GM12878 (cell line): ENCODE measurements around the gene CENPH. TPM values are rescaled to one million over a fixed set of nuclear protein-coding genes. Genes with fewer than 3 reads are reported as not detected.

Experiments
- ATAC-seq: fragments of 200-7000 bp; cut with Tn5 transposase; 3 replicates; pipeline ENCODE4 v1.9.1; 2020; ENCODE audit warnings: mild to moderate bottlenecking, moderate library complexity
- BruUV-seq: library from RNA; stranded (reverse); fragments of 400-500 nt; replicated peaks from 2 replicates; lab custom pipeline; 2021; lab: Mats Ljungman, UMichigan
- CTCF ChIA-PET: fragments of 300-600 bp; sonication (Branson Sonifier 250); formaldehyde crosslinking; extraction: SDS; loops from one replicate; lab custom pipeline; 2021; ENCODE audit warnings: inconsistent platforms; lab: Yijun Ruan, JAX
- POLR2A ChIA-PET: fragments of 350-600 bp; formaldehyde crosslinking; extraction: SDS; loops from one replicate; lab custom pipeline; 2021; ENCODE audit warnings: inconsistent platforms; lab: Charles Lee
- RAD21 ChIA-PET: fragments of 300-600 bp; sonication (Branson Sonifier 250); formaldehyde crosslinking; loops from one replicate; lab custom pipeline; 2023; ENCODE audit warnings: antibody characterized with exemption; ENCODE audit not compliant: unreplicated experiment; lab: Charles Lee
- SMC1A ChIA-PET: fragments of 300-600 bp; sonication (Branson Sonifier 250); formaldehyde crosslinking; loops from one replicate; lab custom pipeline; 2023; ENCODE audit not compliant: unreplicated experiment, uncharacterized antibody; lab: Charles Lee
- DNase-seq: peaks from one replicate; pipeline ENCODE4 v3.0.0-alpha.2; 2011; ENCODE audit warnings: low read depth, low spot score
- FAIRE-seq: peaks from 3 replicates; lab custom pipeline; 2011; peaks lifted over from hg19 to GRCh38; lab: Jason Lieb, UNC
- H2AFZ ChIP-seq: 2 replicates; pipeline ENCODE4 v1.6.0; 2011; ENCODE audit warnings: low read depth, low read length, control low read depth; ENCODE audit not compliant: control insufficient read depth
- H3K27ac ChIP-seq: 2 replicates; pipeline ENCODE4 v1.5.1; 2011; ENCODE audit warnings: control low read depth; ENCODE audit not compliant: control insufficient read depth, insufficient read depth
- H3K27me3 ChIP-seq, 2 experiments: replicated peaks in 1 of 2; 2 replicates each; pipeline versions ENCODE4 v1.6.0 to v1.6.1; 2011; ENCODE audit warnings: low read length in 1 of 2; ENCODE audit not compliant: control insufficient read depth in 2 of 2, insufficient read depth in 2 of 2
- H3K36me3 ChIP-seq, 2 experiments: 2 replicates each; pipeline ENCODE4 v1.5.1; 2011; ENCODE audit warnings: low read length in 1 of 2; ENCODE audit not compliant: control insufficient read depth in 2 of 2, insufficient read depth in 2 of 2
- H3K4me1 ChIP-seq: 2 replicates; pipeline ENCODE4 v1.6.1; 2011; ENCODE audit warnings: mild to moderate bottlenecking, low read length, moderate library complexity, mixed read lengths; ENCODE audit not compliant: control insufficient read depth, insufficient read depth
- H3K4me2 ChIP-seq: 2 replicates; pipeline ENCODE4 v1.6.0; 2011; ENCODE audit warnings: control low read depth; ENCODE audit not compliant: control insufficient read depth, insufficient read depth
- H3K4me3 ChIP-seq: fragments of 200-600 bp; sonication (generic); 2 replicates; pipeline ENCODE4 v1.5.1; 2016
- H3K79me2 ChIP-seq: 2 replicates; pipeline ENCODE4 v1.6.0; 2011; ENCODE audit warnings: low read length; ENCODE audit not compliant: control insufficient read depth, insufficient read depth
- H3K9ac ChIP-seq: 2 replicates; pipeline ENCODE4 v1.8.0; 2011; ENCODE audit warnings: low read length, control low read depth, mixed read lengths; ENCODE audit not compliant: control insufficient read depth, insufficient read depth
- H3K9me3 ChIP-seq: replicated peaks from 3 replicates; pipeline ENCODE4 v1.5.1; 2011; ENCODE audit warnings: mild to moderate bottlenecking, low read length; ENCODE audit not compliant: control insufficient read depth, insufficient read depth
- H4K20me1 ChIP-seq: 2 replicates; pipeline ENCODE4 v1.6.0; 2011; ENCODE audit not compliant: control insufficient read depth, insufficient read depth
- BMI1 ChIP-seq: fragments of 450-650 bp; IDR thresholded peaks from 2 replicates; pipeline ENCODE4 v1.6.1; 2016; ENCODE audit warnings: mild to moderate bottlenecking, moderate library complexity, borderline replicate concordance
- CBX3 ChIP-seq: fragments of 200-600 bp; sonication (generic); IDR thresholded peaks from 2 replicates; pipeline ENCODE4 v1.6.1; 2016; ENCODE audit warnings: low read depth, borderline replicate concordance
- FOXK2 ChIP-seq: fragments of 450-650 bp; IDR thresholded peaks from 2 replicates; pipeline ENCODE4 v1.6.1; 2017; ENCODE audit warnings: mild to moderate bottlenecking, moderate library complexity
- GABPA ChIP-seq: IDR thresholded peaks from 2 replicates; pipeline ENCODE4 v1.6.1; 2014; ENCODE audit warnings: antibody characterized with exemption, low read depth, mild to moderate bottlenecking, inconsistent platforms
- LARP7 ChIP-seq: fragments of 450-650 bp; IDR thresholded peaks from 2 replicates; pipeline ENCODE4 v1.6.1; 2017; ENCODE audit warnings: mild to moderate bottlenecking
- NBN ChIP-seq: fragments of 450-650 bp; IDR thresholded peaks from 2 replicates; pipeline ENCODE4 v1.6.1; 2016
- NR2C2 ChIP-seq: IDR thresholded peaks from 2 replicates; pipeline ENCODE4 v1.6.1; 2011; ENCODE audit warnings: borderline replicate concordance, low read depth; ENCODE audit not compliant: control insufficient read depth, insufficient read length
- PML ChIP-seq: IDR thresholded peaks from 2 replicates; pipeline ENCODE4 v1.6.1; 2012; ENCODE audit warnings: low read length, inconsistent platforms
- RAD21 ChIP-seq: IDR thresholded peaks from 2 replicates; pipeline ENCODE4 v1.6.1; 2011; ENCODE audit warnings: mild to moderate bottlenecking, low read depth, low read length, moderate library complexity; ENCODE audit not compliant: insufficient read depth
- SUZ12 ChIP-seq: fragments of 200-600 bp; sonication (generic); IDR thresholded peaks from one replicate; pipeline ENCODE4 v1.6.1; 2018; ENCODE audit warnings: antibody characterized with exemption, mild to moderate bottlenecking; ENCODE audit not compliant: unreplicated experiment
- TCF7 ChIP-seq: IDR thresholded peaks from 2 replicates; pipeline ENCODE4 v1.6.1; 2014; ENCODE audit warnings: antibody characterized with exemption, borderline replicate concordance
- WRNIP1 ChIP-seq: IDR thresholded peaks from 2 replicates; pipeline ENCODE4 v1.6.1; 2011; ENCODE audit warnings: low read depth, low read length, improper control_type of control experiment, borderline replicate concordance
- ZBED1 ChIP-seq: IDR thresholded peaks from 2 replicates; pipeline ENCODE4 v1.6.1; 2016; ENCODE audit warnings: borderline replicate concordance
- ZNF622 ChIP-seq: fragments of 450-650 bp; IDR thresholded peaks from 2 replicates; pipeline ENCODE4 v1.6.1; 2017; ENCODE audit warnings: mild to moderate bottlenecking, inconsistent platforms
- WGBS: methylation state at CpG from one replicate; pipeline ENCODE4 v1.1.6; 2016; ENCODE audit warnings: low lambda C conversion rate; ENCODE audit not compliant: insufficient replicate concordance, insufficient coverage; ENCODE audit errors: missing lambda C conversion rate; 5-methylcytosine and 5-hydroxymethylcytosine counted together
- in situ Hi-C: fragments of 300-500 bp; cut with MboI; formaldehyde crosslinking; loops from 9 replicates; pipeline ENCODE4 v1.14.3; 2018; ENCODE audit warnings: mixed read lengths
- intact Hi-C: fragments of 100-400 bp; cut with micrococcal nuclease; formaldehyde crosslinking; loops from one replicate; pipeline ENCODE4 v1.14.2; 2022; ENCODE audit not compliant: unreplicated experiment
- polyA plus RNA-seq, 11 experiments: library from polyadenylated mRNA; depleted of rRNA in 4 of 11; unstranded in 6 of 11; stranded (reverse) in 5 of 11; fragments of >200 nt; fragmentation: Nextera tagmentation in 4 of 11; fragmentation: Illumina TruSeq in 1 of 11; extraction: Ambion mirVana in 4 of 11; extraction: Trizol in 1 of 11; gene quantifications; 1 replicate in 1 of 11; 2 replicates in 10 of 11; pipeline versions ENCODE4 v1.2.1 to v1.2.3, GENCODE V29; 2011 to 2016; ENCODE audit warnings: inconsistent platforms in 2 of 11, missing spikeins in 2 of 11, low read depth in 1 of 11
- total RNA-seq, 4 experiments: library from RNA; depleted of rRNA in 3 of 4; stranded (reverse); fragments of >200 nt in 3 of 4; fragmentation: Illumina TruSeq in 1 of 4; extraction: Trizol in 1 of 4; gene quantifications; 2 replicates each; pipeline versions ENCODE4 v1.2.1 to v1.2.3, GENCODE V29; 2013 to 2021
- TF ChIP-seq, protein P1 (sequence below), 3 experiments: IDR thresholded peaks in 2 of 3; conservative IDR thresholded peaks in 1 of 3; 2 replicates each; pipeline ENCODE4 v1.5.1; 2011; ENCODE audit warnings: low read depth in 3 of 3, low read length in 3 of 3, mild to moderate bottlenecking in 3 of 3, control low read depth in 2 of 3, moderate library complexity in 2 of 3, inconsistent platforms in 1 of 3, mixed read lengths in 1 of 3; ENCODE audit not compliant: control insufficient read depth in 2 of 3, insufficient read depth in 1 of 3; ENCODE audit errors: extremely low read depth in 1 of 3
- TF ChIP-seq, protein P2 (sequence below): fragments of 450-650 bp; formaldehyde crosslinking; IDR thresholded peaks from 2 replicates; pipeline ENCODE4 v1.4.0; 2022; ENCODE audit warnings: mild to moderate bottlenecking, moderate library complexity
- TF ChIP-seq, protein P3 (sequence below): IDR thresholded peaks from 2 replicates; pipeline ENCODE4 v1.6.1; 2011; ENCODE audit warnings: borderline replicate concordance, low read depth, mild to moderate bottlenecking, moderate library complexity, mixed read lengths, low read length; ENCODE audit not compliant: insufficient read depth; ENCODE audit errors: extremely low read length

Gene CENPH
- total and polyA plus RNA-seq, 10 of the 15 experiments (the other 5 are each of a cell fraction or from before 2014, with no cell fraction given), result 7.3 to 65.6 (median 45.9) TPM

DNA sequence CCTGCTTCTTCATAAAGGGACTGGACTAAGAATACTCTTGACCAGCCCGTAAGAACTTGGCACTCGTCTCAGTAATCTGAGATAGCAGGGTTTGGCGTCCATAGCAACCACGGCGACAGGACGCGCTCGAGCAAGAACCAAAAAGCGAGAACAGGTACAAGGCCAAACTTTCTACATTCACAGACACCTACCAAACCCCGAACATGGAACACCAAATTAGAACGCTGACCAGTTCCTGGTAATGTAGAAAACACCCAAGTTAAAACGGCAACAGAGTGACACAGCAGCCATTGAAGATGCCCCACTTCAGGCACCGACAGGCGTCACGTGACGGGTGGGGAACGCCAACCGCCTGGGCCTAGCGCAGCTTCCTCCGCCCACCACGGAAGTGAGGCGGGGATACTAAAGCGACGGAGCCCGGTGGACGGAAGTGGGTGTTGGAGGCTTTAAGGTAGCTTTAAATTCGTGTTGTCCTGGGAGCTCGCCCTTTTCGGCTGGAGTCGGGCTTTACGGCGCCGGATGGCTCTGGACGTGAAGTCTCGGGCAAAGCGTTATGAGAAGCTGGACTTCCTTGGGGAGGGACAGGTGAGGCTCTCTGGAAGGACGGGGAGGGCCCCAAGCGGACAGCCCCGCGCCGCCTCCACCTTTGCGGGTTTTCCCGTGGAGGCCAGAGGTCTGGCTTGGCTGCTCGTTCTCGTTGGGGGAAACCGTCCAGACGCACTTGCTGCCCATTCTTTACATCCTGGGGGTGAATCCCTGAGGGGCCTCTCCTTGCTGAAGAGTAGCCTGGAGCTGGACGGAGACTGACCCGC lies 45.3 kb downstream of the CENPH start, which contains the start of gene CDK7:
TSS of gene CDK7 (plus strand) at position 430 of the 812 bp plus-strand sequence. CDS start at position 520, 90 bp downstream.
- no TSS peak for BruUV-seq
- CTCF ChIA-PET, result interaction anchor here (0.6 to 1.4 kb wide), 3 partner anchors 25 to 141 kb away, joined by 3 to 9 read pairs (median 3); partner anchors contain the start of gene SLC30A5
- TF ChIP-seq NR2C2, result no peak
- TF ChIP-seq GABPA, result peak; percentile 88
- TF ChIP-seq CBX3, result no peak
- TF ChIP-seq, protein P1, sequence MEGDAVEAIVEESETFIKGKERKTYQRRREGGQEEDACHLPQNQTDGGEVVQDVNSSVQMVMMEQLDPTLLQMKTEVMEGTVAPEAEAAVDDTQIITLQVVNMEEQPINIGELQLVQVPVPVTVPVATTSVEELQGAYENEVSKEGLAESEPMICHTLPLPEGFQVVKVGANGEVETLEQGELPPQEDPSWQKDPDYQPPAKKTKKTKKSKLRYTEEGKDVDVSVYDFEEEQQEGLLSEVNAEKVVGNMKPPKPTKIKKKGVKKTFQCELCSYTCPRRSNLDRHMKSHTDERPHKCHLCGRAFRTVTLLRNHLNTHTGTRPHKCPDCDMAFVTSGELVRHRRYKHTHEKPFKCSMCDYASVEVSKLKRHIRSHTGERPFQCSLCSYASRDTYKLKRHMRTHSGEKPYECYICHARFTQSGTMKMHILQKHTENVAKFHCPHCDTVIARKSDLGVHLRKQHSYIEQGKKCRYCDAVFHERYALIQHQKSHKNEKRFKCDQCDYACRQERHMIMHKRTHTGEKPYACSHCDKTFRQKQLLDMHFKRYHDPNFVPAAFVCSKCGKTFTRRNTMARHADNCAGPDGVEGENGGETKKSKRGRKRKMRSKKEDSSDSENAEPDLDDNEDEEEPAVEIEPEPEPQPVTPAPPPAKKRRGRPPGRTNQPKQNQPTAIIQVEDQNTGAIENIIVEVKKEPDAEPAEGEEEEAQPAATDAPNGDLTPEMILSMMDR (IDR thresholded peaks at IDR 0.05 in 2 of 3, conservative IDR thresholded peaks at IDR 0.05 in 1 of 3; ENCODE audit: control insufficient read depth in 2 of 3, extremely low read depth in 1 of 3, insufficient read depth in 1 of 3, low read depth in 3 of 3, low read length in 3 of 3), result no peak
- TF ChIP-seq ZNF622, result no peak
- peak; percentile 80 for TF ChIP-seq FOXK2
- no peak for TF ChIP-seq RAD21
- TF ChIP-seq TCF7, result no peak
- no peak; the same call in none of the 2 replicates for TF ChIP-seq LARP7
- peak; percentile 82 for TF ChIP-seq NBN
- TF ChIP-seq, protein P2, sequence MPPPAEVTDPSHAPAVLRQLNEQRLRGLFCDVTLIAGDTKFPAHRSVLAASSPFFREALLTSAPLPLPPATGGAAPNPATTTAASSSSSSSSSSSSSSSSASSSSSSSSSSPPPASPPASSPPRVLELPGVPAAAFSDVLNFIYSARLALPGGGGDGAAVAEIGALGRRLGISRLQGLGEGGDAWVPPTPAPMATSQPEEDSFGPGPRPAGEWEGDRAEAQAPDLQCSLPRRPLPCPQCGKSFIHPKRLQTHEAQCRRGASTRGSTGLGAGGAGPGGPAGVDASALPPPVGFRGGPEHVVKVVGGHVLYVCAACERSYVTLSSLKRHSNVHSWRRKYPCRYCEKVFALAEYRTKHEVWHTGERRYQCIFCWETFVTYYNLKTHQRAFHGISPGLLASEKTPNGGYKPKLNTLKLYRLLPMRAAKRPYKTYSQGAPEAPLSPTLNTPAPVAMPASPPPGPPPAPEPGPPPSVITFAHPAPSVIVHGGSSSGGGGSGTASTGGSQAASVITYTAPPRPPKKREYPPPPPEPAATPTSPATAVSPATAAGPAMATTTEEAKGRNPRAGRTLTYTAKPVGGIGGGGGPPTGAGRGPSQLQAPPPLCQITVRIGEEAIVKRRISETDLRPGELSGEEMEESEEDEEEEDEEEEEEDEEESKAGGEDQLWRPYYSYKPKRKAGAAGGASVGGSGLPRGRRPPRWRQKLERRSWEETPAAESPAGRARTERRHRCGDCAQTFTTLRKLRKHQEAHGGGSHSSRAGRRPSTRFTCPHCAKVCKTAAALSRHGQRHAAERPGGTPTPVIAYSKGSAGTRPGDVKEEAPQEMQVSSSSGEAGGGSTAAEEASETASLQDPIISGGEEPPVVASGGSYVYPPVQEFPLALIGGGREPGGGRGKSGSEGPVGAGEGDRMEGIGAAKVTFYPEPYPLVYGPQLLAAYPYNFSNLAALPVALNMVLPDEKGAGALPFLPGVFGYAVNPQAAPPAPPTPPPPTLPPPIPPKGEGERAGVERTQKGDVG (CRISPR knock-in tag), result peak; percentile 73; the same call in 1 of the 2 replicates
- no peak for TF ChIP-seq SUZ12
- peak; percentile 77; the same call in 1 of the 2 replicates for TF ChIP-seq PML
- TF ChIP-seq WRNIP1, result peak; percentile 73; the same call in 1 of the 2 replicates
- TF ChIP-seq, protein P3, sequence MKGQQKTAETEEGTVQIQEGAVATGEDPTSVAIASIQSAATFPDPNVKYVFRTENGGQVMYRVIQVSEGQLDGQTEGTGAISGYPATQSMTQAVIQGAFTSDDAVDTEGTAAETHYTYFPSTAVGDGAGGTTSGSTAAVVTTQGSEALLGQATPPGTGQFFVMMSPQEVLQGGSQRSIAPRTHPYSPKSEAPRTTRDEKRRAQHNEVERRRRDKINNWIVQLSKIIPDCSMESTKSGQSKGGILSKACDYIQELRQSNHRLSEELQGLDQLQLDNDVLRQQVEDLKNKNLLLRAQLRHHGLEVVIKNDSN, result peak; percentile 98
- TF ChIP-seq ZBED1, result no peak
- peak; percentile 81; the same call in 1 of the 2 replicates for TF ChIP-seq BMI1

More for the DNA sequence above, 45.3 kb downstream of the CENPH start, which contains the start of gene CDK7:
- Histone ChIP-seq H3K9me3 (no peaks in the 10 kb centered on the region), H3K36me3 (peaks cover 0 to 3% of the 10 kb centered on the region in 2 experiments; a peak in 2 of 4 replicates), H3K4me2 (peak within 1 kb of the TSS; percentile 79), H3K79me2 (peaks cover 24% of the 10 kb centered on the region), H2AFZ (peak within 1 kb of the TSS; percentile 98), H3K9ac (peak within 1 kb of the TSS; percentile 89), H3K4me1 (no peaks in the 10 kb centered on the region; the same call in 1 of the 2 replicates), H3K27ac (peak within 1 kb of the TSS; percentile 84), H4K20me1 (no peaks in the 10 kb centered on the region), H3K4me3 (peak within 1 kb of the TSS; percentile 78), H3K27me3 (no peaks in the 10 kb centered on the region)
- intact Hi-C loops, result loop anchor here (1.0 to 10.0 kb wide), 3 partner anchors 16 to 142 kb away; partner anchors contain the start of genes AK6, RAD17, SLC30A5 and TAF9
- under 1% methylated on average over 49 of the region's 49 CpGs for WGBS
- DNase-seq (peak; percentile 77), FAIRE-seq (peak; percentile 84), ATAC-seq (peak; percentile 99)
- ChIA-PET POLR2A (interaction anchor here (0.6 to 1.6 kb wide), 12 partner anchors 8 to 233 kb away, joined by 3 to 4 read pairs (median 3); partner anchors contain the start of genes AK6, CCDC125, CENPH and RAD17), RAD21 (interaction anchor here (0.8 to 1.7 kb wide), 8 partner anchors 16 to 141 kb away, joined by 3 to 9 read pairs (median 4); partner anchors contain the start of genes CCDC125 and SLC30A5), SMC1A (interaction anchor here (0.9 to 2.2 kb wide), 7 partner anchors 9 to 141 kb away, joined by 3 to 9 read pairs (median 3); partner anchors contain the start of genes CCDC125, CCNB1, CENPH and SLC30A5)
- in situ Hi-C loops, result no loop called here
